Body of pancreas (tissue), 4 donors: Measurements from ENCODE around the gene PECR.

Experiments used
- CTCF ChIP-seq, 7 experiments: fragments of 450-650 bp in 4 of 7; fragments of 200-600 bp in 3 of 7; sonication (generic) in 3 of 7; IDR thresholded peaks; one replicate each; pipeline ENCODE4 v1.5.1; 2016 to 2019; ENCODE audit warnings: antibody characterized with exemption in 7 of 7
- POLR2A ChIP-seq, 3 donors: fragments of 450-650 bp; IDR thresholded peaks; one replicate each; pipeline ENCODE4 v1.6.1; 2016; ENCODE audit warnings: antibody characterized with exemption in 3 of 3, mild to moderate bottlenecking in 2 of 3

GRCh38 chr2:216110620-216111019 is 29.0 kb upstream of the PECR start:
- no peak for TF ChIP-seq CTCF (IDR thresholded peaks at IDR 0.05)
- no peak for TF ChIP-seq POLR2A (IDR thresholded peaks at IDR 0.05)
